MM.1S (cell line): ENCODE measurements around the gene C2CD2.

Experiments
- CTCF ChIP-seq: fragments of 300-600 bp; sonication (generic); IDR thresholded peaks from 2 replicates; pipeline ENCODE4 v1.5.1; 2016; ENCODE audit warnings: antibody characterized with exemption, low read length, mixed read lengths
- EZH2 ChIP-seq: fragments of 300-600 bp; sonication (generic); optimal IDR thresholded peaks from 2 replicates; pipeline ENCODE3; 2017; ENCODE audit warnings: low read depth, mild to moderate bottlenecking, antibody characterized with exemption, low read length, mixed read lengths
- EZH2phosphoT487 ChIP-seq: fragments of 300-600 bp; sonication (generic); IDR thresholded peaks from 2 replicates; pipeline ENCODE4 v1.6.1; 2018; ENCODE audit warnings: antibody characterized with exemption, low read length

- TF ChIP-seq EZH2 (no peak), CTCF (no peak), EZH2phosphoT487 (no peak)
Observed at GRCh38 chr21:42001781-42002180, 48.0 kb upstream of the C2CD2 start.
